Fibroblast of gingiva (primary cell): ENCODE data around the gene SPDYE9.
"Not testable (repeated sequence)": the region's sequence is repeated elsewhere in the genome, so short reads cannot be mapped to it uniquely, and the experiment has no call there.

Source experiments
- DNase-seq: peaks from one replicate; pipeline ENCODE4 v3.0.0-alpha.2; 2011; ENCODE audit warnings: low read depth

SPDYE9 gene, protein sequence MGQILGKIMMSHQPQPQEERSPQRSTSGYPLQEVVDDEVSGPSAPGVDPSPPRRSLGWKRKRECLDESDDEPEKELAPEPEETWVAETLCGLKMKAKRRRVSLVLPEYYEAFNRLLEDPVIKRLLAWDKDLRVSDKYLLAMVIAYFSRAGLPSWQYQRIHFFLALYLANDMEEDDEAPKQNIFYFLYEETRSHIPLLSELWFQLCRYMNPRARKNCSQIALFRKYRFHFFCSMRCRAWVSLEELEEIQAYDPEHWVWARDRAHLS

DNA sequence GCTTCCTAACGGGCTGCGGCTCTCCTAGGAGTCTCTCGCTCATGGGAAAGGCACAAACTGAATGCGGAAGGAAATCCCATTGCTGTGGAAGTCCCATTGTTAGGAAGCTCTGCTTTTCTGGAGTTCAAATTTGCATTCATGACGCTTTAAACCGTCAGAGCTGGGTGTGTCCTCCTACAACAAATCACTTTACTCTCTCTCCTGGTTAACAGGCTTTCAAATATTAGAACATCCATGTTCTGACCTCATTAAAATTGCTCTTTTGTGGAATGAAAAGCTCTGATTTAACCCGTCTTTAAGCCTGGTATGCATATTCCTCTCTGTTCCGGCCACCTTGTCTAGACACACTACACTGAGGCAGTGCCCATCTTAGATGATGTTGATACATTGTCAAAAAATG is at the start of gene SPDYE9:
TSS of gene SPDYE9 (minus strand) at position 101 of the 400 bp plus-strand sequence. CDS start 1,800 bp downstream, outside the sequence.
- not testable (repeated sequence) for DNase-seq

DNA sequence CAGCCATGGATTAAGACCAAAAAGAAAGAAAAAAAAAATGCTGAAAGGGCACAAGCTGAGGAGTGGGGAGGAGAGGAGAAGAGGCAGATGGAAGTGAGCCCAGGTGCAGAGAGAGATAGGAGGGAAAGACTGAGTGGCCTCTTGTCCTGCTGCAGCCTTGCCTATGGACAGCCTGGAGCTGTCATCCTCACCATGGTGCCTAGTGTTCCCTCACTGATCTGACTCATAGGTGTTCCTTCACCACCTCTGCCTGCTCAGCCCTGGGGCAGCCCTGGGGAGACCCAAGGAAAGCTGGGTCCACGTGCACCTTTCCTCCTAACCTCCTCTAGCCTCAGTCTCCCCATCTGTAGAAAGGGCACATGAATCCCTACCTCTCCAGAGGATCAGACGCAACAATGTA is 49.0 kb upstream of the SPDYE9 start:
- DNase-seq = not testable (repeated sequence)

DNA sequence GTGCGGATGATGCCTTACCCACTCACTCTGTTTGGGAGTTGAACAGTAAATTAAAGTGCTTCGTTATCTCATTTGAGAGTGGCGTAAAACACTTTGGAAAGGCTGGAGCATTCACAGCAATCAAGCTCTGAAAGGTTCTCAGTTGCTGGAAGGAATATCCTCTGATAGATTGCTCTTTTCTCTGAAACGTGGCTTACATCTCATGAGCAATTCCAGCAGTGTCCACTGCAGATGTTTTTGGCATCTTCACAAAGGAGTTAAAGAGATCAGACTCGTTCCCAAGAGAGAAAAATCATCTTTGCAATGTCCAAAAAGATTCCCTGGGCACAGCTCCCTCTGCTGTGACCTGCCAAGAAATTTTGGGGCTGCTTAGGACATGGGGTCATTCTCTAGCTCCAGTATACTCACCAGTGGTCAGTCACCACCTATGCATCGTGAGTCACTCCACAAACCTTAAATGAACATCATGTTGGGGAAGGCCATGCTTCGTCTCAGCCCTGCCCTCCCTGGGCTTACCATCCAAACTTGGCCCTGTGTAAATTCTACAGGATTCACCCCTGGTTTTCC is 46.9 kb upstream of the SPDYE9 start:
- not testable (repeated sequence) for DNase-seq

DNA sequence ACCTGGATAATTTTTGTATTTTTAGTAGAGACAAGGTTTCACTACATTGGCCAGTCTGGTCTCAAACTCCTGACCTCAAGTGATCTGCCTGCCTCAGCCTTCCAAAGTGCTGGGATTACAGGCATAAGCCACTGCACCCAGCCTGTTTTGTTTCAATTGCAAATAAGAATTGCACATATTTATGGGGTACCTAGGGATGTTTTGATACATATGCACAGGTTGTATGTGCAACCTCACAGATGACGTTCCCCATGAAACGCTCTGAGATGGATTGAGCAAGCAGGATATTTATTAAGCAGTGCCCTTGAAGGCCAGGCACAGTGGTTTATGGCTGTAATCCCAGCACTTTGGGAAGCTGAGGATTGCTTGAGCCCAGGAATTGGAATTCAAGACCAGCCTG is 44.8 kb upstream of the SPDYE9 start:
- not testable (repeated sequence) for DNase-seq

DNA sequence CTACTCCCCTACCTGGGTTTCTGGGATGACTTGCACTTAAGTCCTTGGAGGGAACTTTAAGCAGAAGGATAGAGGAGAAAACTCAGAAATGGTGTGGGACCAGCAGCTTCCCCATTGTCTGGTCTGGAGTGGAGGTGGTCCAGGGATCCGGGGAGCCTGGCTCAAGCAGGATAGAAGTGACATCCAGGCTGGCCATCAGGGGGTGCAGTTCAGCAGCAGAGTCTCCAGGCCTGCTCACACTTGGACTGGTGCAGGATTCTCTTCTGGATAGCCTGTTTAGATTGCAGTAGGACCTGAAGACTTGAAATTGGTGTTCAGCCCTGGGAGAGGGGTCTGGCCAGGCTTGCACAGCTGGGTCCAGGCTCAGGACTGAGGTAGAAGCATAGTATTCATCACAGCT is 38.3 kb upstream of the SPDYE9 start:
- DNase-seq = not testable (repeated sequence)

DNA sequence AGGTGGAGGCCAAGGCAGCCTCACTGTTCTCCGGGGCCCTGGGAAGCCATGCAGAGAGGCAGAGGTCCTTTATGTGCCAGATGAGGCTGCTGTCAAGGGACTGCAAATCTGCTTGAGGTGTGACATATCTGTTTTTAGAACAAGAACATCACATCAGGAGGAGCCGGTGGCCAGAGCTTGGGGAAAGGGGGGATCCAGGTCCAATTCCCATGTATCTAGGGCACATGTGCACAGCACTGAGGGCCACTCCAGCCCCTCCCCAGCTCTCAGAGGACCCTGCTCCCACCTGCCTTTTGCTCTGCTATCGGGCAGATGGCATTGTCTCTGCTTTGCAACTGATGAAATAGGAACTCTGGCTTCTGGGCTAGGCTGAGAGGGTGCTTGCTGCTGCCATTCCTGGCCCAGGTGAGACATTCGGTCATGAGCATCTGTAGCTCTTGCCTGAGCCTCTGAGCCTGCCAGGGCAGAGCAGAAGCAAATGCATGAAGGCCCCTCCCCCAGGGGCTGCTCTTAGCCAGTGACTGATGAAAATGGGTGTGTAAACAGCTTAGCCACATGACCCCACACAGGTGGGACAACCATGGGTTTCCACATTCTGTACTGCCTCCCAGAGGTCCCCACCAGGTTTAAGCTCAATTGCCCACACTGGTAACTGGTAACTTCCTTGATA is 37.1 kb upstream of the SPDYE9 start:
- DNase-seq = not testable (repeated sequence)

DNA sequence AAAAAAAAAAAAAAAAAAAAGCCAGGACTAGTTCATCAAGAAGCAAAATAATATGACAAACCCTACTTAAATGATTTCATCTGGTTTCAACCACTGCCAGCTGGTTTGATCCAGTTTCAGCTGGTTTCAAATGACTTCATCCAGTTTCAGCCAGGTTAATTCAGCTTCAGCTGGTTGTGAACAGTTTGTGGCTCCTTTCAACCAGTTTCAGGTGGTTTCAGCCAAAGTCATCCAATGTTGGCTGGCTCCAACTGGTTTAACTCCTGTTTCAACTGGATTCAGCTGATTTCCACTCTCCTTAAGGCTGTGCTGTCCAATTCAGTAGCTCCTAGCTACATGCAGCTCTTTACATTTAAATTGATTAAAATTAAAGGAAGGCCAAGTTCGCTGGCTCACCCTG is 32.3 kb upstream of the SPDYE9 start:
- DNase-seq = not testable (repeated sequence)

DNA sequence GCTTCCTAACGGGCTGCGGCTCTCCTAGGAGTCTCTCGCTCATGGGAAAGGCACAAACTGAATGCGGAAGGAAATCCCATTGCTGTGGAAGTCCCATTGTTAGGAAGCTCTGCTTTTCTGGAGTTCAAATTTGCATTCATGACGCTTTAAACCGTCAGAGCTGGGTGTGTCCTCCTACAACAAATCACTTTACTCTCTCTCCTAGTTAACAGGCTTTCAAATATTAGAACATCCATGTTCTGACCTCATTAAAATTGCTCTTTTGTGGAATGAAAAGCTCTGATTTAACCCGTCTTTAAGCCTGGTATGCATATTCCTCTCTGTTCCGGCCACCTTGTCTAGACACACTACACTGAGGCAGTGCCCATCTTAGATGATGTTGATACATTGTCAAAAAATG is 28.0 kb downstream of the SPDYE9 start, which contains the start of gene SPDYE11:
TSS of gene SPDYE11 (minus strand) at position 101 of the 400 bp plus-strand sequence. CDS start 1,800 bp downstream, outside the sequence.
- DNase-seq = not testable (repeated sequence)

DNA sequence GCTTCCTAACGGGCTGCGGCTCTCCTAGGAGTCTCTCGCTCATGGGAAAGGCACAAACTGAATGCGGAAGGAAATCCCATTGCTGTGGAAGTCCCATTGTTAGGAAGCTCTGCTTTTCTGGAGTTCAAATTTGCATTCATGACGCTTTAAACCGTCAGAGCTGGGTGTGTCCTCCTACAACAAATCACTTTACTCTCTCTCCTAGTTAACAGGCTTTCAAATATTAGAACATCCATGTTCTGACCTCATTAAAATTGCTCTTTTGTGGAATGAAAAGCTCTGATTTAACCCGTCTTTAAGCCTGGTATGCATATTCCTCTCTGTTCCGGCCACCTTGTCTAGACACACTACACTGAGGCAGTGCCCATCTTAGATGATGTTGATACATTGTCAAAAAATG is 56.2 kb downstream of the SPDYE9 start, which contains the start of gene SPDYE8:
TSS of gene SPDYE8 (minus strand) at position 101 of the 400 bp plus-strand sequence. CDS start 1,800 bp downstream, outside the sequence.
- DNase-seq = not testable (repeated sequence)
